Memory B cell (primary cell): ENCODE data around the gene PARP12.

ENCODE experiments used
- ATAC-seq: fragments of 150-1000 bp; cut with Tn5 transposase; 2 replicates; pipeline ENCODE4 v1.10.0; 2021; ENCODE audit warnings: low read depth, mild to moderate bottlenecking, moderate library complexity
- DNase-seq, 2 donors: peaks; one replicate each; pipeline ENCODE4 v3.0.0; 2022; ENCODE audit warnings: low spot score in 2 of 2
- H3K27ac Mint-ChIP-seq: one replicate; pipeline ENCODE4 v1.8.0; 2022; ENCODE audit warnings: mild to moderate bottlenecking, moderate library complexity, mixed read lengths
- H3K27me3 Mint-ChIP-seq: one replicate; pipeline ENCODE4 v1.8.0; 2022; ENCODE audit warnings: mixed read lengths
- H3K36me3 Mint-ChIP-seq: one replicate; pipeline ENCODE4 v1.8.0; 2022; ENCODE audit warnings: mild to moderate bottlenecking, mixed read lengths
- H3K4me1 Mint-ChIP-seq: one replicate; pipeline ENCODE4 v1.8.0; 2022; ENCODE audit warnings: mixed read lengths
- H3K4me3 Mint-ChIP-seq: one replicate; pipeline ENCODE4 v1.8.0; 2022; ENCODE audit warnings: mild to moderate bottlenecking, moderate library complexity, mixed read lengths
- H3K9me3 Mint-ChIP-seq: one replicate; pipeline ENCODE4 v1.8.0; 2022; ENCODE audit warnings: mixed read lengths

The PARP12 gene

DNA sequence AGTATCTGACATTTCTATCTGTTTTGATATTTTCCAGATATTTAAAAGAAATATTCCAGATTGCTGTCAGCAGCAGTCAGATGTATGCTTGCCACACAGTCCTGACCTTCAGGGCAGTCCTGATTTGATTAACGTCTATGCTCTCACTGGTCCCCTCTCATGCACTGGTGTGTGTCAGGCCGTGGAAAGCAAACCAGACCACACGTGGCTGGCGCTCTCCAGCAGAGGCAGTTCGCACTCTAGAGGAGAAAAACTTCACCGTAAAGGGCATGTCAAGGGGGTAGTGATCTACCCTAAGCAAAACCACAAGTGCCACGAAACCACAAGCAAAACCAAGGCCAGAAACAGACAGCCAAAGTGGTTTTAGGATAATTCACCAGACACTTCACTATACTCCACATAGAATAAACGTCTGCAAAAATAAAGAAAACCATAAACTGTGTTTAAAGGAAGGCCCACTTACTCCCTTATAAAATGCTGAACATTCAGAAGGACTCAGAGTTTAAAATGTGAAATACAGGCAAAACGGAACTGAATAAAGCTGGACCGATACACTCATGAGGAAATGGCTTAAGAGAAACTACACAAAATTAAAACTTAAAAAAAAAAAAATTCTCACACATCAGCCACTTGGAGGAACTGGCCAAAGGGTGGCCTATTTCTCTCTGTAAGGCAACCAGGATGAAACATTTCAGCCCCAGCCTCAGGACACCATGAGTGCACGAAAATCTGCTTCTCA is 26.4 kb downstream of the PARP12 start:
- no peaks in the 10 kb centered on the region for H3K9me3 Mint-ChIP-seq
- no peak for DNase-seq
- H3K36me3 Mint-ChIP-seq: peaks cover 49% of the 10 kb centered on the region
- H3K4me1 Mint-ChIP-seq: peaks cover 20% of the 10 kb centered on the region
- ATAC-seq: peak; percentile 56
- no peak overlapping the region for H3K4me3 Mint-ChIP-seq
- H3K27me3 Mint-ChIP-seq: no peaks in the 10 kb centered on the region
- no peak overlapping the region for H3K27ac Mint-ChIP-seq

DNA sequence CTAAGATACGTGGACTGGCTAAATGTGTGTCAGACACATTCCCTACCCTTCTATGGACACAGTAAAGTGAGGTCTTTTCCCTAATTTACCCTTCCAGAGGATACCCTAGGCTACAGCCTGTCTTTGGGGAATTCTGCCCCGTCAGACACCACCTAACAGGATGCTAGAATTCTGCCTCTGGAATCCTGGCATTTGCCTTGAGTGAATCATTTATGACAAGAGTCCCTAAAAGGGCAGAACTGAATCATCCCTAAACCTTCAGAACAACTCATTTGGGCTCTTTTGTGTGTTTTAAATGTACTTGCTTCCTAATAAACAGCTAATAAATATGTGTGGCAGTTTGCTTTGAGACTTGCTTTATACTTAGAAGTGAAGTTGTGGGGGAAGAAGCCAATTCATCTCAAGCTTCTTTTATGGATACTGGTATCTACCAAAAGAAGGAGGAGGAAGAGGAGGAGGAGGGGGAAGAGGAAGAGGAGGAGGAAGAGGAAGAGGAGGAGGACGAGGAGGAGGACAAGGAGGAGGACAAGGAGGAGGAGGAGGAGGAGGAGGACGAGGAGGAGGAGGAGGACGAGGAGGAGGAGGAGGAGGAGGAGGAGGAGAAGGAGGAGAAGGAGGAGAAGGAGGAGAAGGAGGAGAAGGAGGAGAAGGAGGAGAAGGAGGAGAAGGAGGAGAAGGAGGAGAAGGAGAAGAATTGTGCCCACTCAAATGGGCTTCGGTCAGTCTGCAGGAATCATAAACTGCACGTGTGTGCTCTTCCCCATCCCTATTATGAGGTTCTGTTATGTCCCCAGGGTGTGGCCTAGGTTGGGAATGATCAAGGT is 27.1 kb downstream of the PARP12 start:
- Mint-ChIP-seq H3K36me3 (peaks cover 52% of the 10 kb centered on the region), H3K9me3 (no peaks in the 10 kb centered on the region), H3K27me3 (no peaks in the 10 kb centered on the region), H3K4me1 (peaks cover 20% of the 10 kb centered on the region), H3K27ac (peak overlapping the region; percentile 41), H3K4me3 (no peak overlapping the region)
- ATAC-seq (no peak), DNase-seq (no peak)

- Mint-ChIP-seq H3K27ac (no peak overlapping the region), H3K9me3 (no peaks in the 10 kb centered on the region), H3K36me3 (peaks cover 49% of the 10 kb centered on the region), H3K27me3 (no peaks in the 10 kb centered on the region), H3K4me3 (no peak overlapping the region), H3K4me1 (peaks cover 21% of the 10 kb centered on the region)
- no peak for DNase-seq
- no peak for ATAC-seq
Observed at GRCh38 chr7:140034421-140034820, 28.3 kb downstream of the PARP12 start.

DNA sequence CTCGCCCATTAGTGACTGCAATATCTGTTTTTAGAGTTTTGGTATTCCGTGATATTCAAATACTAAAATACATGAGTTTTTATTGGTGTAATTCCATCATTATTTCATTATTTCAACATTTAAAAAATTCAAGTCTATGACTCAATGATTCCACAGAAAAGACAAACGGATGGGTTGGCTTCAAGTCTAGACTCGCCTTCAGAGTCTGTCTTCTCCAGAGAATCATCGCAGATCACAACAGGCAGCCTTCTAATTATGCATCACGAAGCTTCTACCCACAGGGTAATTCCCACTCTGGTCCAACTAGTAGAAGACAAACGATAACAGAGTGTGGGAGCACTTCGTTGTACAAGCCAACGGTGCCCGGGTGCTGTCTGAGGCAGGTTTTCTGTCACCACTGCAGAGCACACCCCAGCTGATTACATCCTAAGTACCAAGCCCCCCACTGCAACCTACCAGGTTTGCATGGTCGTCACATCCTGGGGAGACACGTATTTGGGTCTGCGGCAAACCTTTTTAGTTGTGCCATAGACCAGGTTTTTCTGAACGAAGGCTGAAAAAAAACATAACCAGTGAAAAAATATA is 28.9 kb downstream of the PARP12 start:
- H3K36me3 Mint-ChIP-seq: peaks cover 45% of the 10 kb centered on the region
- no peaks in the 10 kb centered on the region for H3K9me3 Mint-ChIP-seq
- peaks cover 21% of the 10 kb centered on the region for H3K4me1 Mint-ChIP-seq
- H3K4me3 Mint-ChIP-seq: no peak overlapping the region
- no peak for ATAC-seq
- DNase-seq: no peak
- no peaks in the 10 kb centered on the region for H3K27me3 Mint-ChIP-seq
- H3K27ac Mint-ChIP-seq: no peak overlapping the region

DNA sequence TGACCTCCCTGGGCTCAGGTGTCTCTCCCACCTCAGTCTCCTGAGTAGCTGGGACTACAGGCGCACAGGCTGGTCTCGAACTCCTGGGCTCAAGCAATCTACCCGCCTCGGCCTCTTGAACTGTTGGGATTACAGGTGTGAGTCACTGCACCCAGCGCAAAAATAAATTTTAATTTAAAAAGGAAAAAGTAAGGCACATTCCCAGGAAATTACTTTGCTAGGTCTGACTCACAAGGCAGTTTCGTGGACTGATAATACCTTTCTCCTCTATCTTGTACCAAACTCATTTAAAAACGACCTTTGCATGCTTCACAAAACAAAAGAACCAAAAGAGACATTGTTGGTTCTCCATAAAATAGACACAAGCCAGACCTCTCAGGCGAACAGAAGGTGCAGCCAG is 29.7 kb downstream of the PARP12 start:
- Mint-ChIP-seq H3K4me3 (no peak overlapping the region), H3K9me3 (no peaks in the 10 kb centered on the region), H3K27me3 (no peaks in the 10 kb centered on the region), H3K36me3 (peaks cover 48% of the 10 kb centered on the region), H3K4me1 (peaks cover 21% of the 10 kb centered on the region), H3K27ac (peak overlapping the region; percentile 55)
- DNase-seq (no peak), ATAC-seq (no peak)

GRCh38 chr7:140031364-140031763 is 31.4 kb downstream of the PARP12 start:
- DNase-seq: no peak
- no peaks in the 10 kb centered on the region for H3K9me3 Mint-ChIP-seq
- no peak overlapping the region for H3K4me3 Mint-ChIP-seq
- ATAC-seq: no peak
- peaks cover 46% of the 10 kb centered on the region for H3K36me3 Mint-ChIP-seq
- no peak overlapping the region for H3K27ac Mint-ChIP-seq
- H3K27me3 Mint-ChIP-seq: no peaks in the 10 kb centered on the region
- H3K4me1 Mint-ChIP-seq: peaks cover 16% of the 10 kb centered on the region

DNA sequence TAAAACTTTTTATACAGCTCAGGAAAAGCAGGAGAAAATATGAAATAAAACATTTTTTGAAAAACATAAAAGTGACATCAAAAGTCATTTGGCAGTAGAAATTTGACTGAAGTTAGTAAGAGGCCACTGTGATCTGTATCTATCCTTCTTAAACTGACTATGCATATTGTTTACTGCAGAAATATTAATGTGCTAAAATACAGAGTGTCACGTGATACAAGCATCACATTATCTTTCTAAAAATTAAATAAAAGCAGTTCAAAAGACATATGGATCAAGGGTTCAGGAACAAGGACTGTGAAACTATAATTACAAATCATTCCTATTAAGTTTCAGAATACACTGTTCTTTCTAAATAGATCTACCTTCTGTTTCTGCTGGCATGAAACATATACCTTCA is 33.7 kb downstream of the PARP12 start:
- ATAC-seq: no peak
- no peak for DNase-seq
- peaks cover 50% of the 10 kb centered on the region for H3K36me3 Mint-ChIP-seq

GRCh38 chr7:140028311-140028710 is 34.4 kb downstream of the PARP12 start:
- no peaks in the 10 kb centered on the region for H3K9me3 Mint-ChIP-seq
- ATAC-seq (no peak), DNase-seq (no peak)
- no peak overlapping the region for H3K4me3 Mint-ChIP-seq
- H3K36me3 Mint-ChIP-seq: peaks cover 49% of the 10 kb centered on the region
- no peaks in the 10 kb centered on the region for H3K27me3 Mint-ChIP-seq
- no peak overlapping the region for H3K27ac Mint-ChIP-seq
- peaks cover 8% of the 10 kb centered on the region for H3K4me1 Mint-ChIP-seq

More for the DNA sequence above, 33.7 kb downstream of the PARP12 start:
- H3K9me3 Mint-ChIP-seq: no peaks in the 10 kb centered on the region
- no peak overlapping the region for H3K4me3 Mint-ChIP-seq
- H3K4me1 Mint-ChIP-seq: peaks cover 11% of the 10 kb centered on the region
- peak overlapping the region; percentile 4 for H3K27ac Mint-ChIP-seq
- H3K27me3 Mint-ChIP-seq: no peaks in the 10 kb centered on the region

GRCh38 chr7:140027858-140028257 is 34.9 kb downstream of the PARP12 start:
- Mint-ChIP-seq H3K9me3 (no peaks in the 10 kb centered on the region), H3K4me3 (no peak overlapping the region), H3K36me3 (peaks cover 52% of the 10 kb centered on the region), H3K27ac (no peak overlapping the region), H3K27me3 (no peaks in the 10 kb centered on the region), H3K4me1 (peaks cover 6% of the 10 kb centered on the region)
- DNase-seq (no peak), ATAC-seq (no peak)

DNA sequence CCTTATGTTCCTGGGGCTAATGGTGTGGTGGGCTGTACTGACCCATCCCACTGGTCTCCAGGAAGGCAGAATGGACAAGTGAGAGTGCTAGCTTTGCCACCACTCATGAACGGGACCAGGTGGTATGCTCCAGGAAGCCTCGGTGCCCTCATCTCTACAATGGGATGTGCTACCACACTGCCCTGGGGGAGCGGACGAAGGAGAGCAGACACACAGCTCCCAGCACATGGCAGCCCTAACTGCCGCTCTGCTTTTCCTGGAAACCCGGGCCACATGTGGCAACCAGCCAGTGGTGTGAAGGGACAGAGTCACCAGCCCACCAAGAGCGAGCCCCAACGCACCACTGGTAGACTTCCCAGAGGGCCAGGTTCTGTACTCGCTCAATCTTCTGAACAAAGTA is 35.8 kb downstream of the PARP12 start:
- no peak for DNase-seq
- Mint-ChIP-seq H3K36me3 (peaks cover 55% of the 10 kb centered on the region), H3K27ac (no peak overlapping the region), H3K4me3 (no peak overlapping the region), H3K9me3 (no peaks in the 10 kb centered on the region), H3K4me1 (peaks cover 6% of the 10 kb centered on the region), H3K27me3 (no peaks in the 10 kb centered on the region)
- no peak for ATAC-seq

DNA sequence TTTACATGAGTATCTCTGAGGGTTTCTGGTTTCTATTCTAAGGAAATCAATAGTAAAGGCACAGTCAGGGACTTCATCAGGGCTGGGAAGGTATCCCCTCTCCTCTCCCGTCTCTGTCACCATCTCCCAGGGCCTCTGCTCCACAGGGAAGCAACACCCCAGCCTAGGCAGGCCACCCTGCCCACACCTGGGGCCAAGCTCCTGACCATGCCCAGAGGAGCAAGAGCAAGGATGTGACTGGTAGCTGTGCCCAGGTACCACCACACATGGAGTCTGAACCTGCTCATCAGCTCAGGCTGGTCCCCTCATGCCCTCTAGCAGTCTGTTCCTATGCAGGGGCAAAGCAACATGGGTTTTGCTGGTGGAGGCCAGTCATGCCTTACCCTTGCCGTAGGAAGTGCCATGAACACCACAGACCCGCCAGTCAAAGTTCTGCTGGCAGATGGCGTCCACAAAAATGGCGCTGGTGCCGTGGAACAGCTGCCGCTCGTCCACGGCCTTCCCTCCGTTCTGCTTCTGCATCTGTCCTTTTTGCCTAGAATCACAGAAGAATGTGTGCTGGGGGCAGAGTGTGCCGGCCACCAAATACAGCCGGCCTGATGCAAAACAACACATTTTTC is 36.8 kb downstream of the PARP12 start:
- Mint-ChIP-seq H3K36me3 (peaks cover 56% of the 10 kb centered on the region), H3K4me3 (no peak overlapping the region), H3K27me3 (no peaks in the 10 kb centered on the region), H3K4me1 (peaks cover 6% of the 10 kb centered on the region), H3K27ac (no peak overlapping the region), H3K9me3 (no peaks in the 10 kb centered on the region)
- DNase-seq: no peak
- ATAC-seq: no peak

- Mint-ChIP-seq H3K4me3 (no peak overlapping the region), H3K27ac (no peak overlapping the region), H3K9me3 (no peaks in the 10 kb centered on the region), H3K27me3 (no peaks in the 10 kb centered on the region), H3K4me1 (peaks cover 6% of the 10 kb centered on the region), H3K36me3 (peaks cover 53% of the 10 kb centered on the region)
- ATAC-seq (no peak), DNase-seq (no peak)
Observed at GRCh38 chr7:140025241-140025640, 37.5 kb downstream of the PARP12 start.

GRCh38 chr7:140024585-140024984 is 38.2 kb downstream of the PARP12 start:
- Mint-ChIP-seq H3K9me3 (no peaks in the 10 kb centered on the region), H3K4me1 (peaks cover 4% of the 10 kb centered on the region), H3K27ac (no peak overlapping the region), H3K27me3 (no peaks in the 10 kb centered on the region), H3K36me3 (peaks cover 48% of the 10 kb centered on the region), H3K4me3 (no peak overlapping the region)
- DNase-seq (no peak), ATAC-seq (no peak)

- Mint-ChIP-seq H3K4me3 (no peak overlapping the region), H3K27ac (no peak overlapping the region), H3K4me1 (peaks cover 7% of the 10 kb centered on the region), H3K9me3 (no peaks in the 10 kb centered on the region), H3K27me3 (no peaks in the 10 kb centered on the region), H3K36me3 (peaks cover 47% of the 10 kb centered on the region)
- ATAC-seq: no peak
- no peak for DNase-seq
Observed at GRCh38 chr7:140023728-140024127, 39.0 kb downstream of the PARP12 start.
